ENCODE measurements around the gene MYCBP2.

- TF ChIP-seq CTCF (IDR thresholded peaks at IDR 0.05) (no peak), EP300 (IDR thresholded peaks at IDR 0.05) (no peak)
These were observed 4.5 kb upstream of the MYCBP2 start for GRCh38 chr13:77331421-77331820.

Measured in tibial nerve (tissue), 4 donors.